Ectodermal cell (in vitro differentiated cells): ENCODE measurements around the gene LRRC59.

Experiments
- H3K27ac ChIP-seq: 2 replicates; pipeline ENCODE4 v1.7.0; 2013; ENCODE audit warnings: mild to moderate bottlenecking, low read depth, low read length; ENCODE audit not compliant: insufficient read depth, poor library complexity, severe bottlenecking
- H3K27me3 ChIP-seq: 2 replicates; pipeline ENCODE4 v1.7.0; 2013; ENCODE audit warnings: mild to moderate bottlenecking, low read length; ENCODE audit not compliant: insufficient read depth, control insufficient read depth, poor library complexity, severe bottlenecking
- H3K36me3 ChIP-seq: one replicate; pipeline ENCODE4 v1.7.0; 2013; ENCODE audit warnings: low read length; ENCODE audit not compliant: control insufficient read depth, insufficient read depth
- H3K4me1 ChIP-seq: one replicate; pipeline ENCODE4 v1.7.0; 2013; ENCODE audit warnings: low read length; ENCODE audit not compliant: control insufficient read depth, insufficient read depth
- H3K4me3 ChIP-seq: 2 replicates; pipeline ENCODE4 v1.7.0; 2013; ENCODE audit warnings: low read depth, low read length, control low read depth; ENCODE audit not compliant: insufficient read depth
- H3K9me3 ChIP-seq: 2 replicates; pipeline ENCODE4 v1.7.0; 2013; ENCODE audit warnings: mild to moderate bottlenecking, low read length, moderate library complexity; ENCODE audit not compliant: control insufficient read depth
- WGBS, 2 experiments: methylation state at CpG; one replicate each; pipeline ENCODE4 v1.1.7; 2013; ENCODE audit warnings: missing lambda C conversion rate in 2 of 2; 5-methylcytosine and 5-hydroxymethylcytosine counted together

LRRC59 gene

GRCh38 chr17:50388728-50389127 is 8.6 kb downstream of the LRRC59 start:
- WGBS, 2 experiments = 95 to 96% methylated on average over 3 of the region's 3 CpGs
- H3K9me3 ChIP-seq = no peaks in the 10 kb centered on the region
- H3K36me3 ChIP-seq = peaks cover 87% of the 10 kb centered on the region

GRCh38 chr17:50386510-50386909 is 10.8 kb downstream of the LRRC59 start:
- 93 to 94% methylated on average over 3 of the region's 3 CpGs for WGBS, 2 experiments
- H3K36me3 ChIP-seq = peaks cover 89% of the 10 kb centered on the region

More at GRCh38 chr17:50388728-50389127, 8.6 kb downstream of the LRRC59 start:
- Histone ChIP-seq H3K4me3 (no peak overlapping the region), H3K27ac (no peak overlapping the region), H3K27me3 (no peaks in the 10 kb centered on the region), H3K4me1 (no peaks in the 10 kb centered on the region)

GRCh38 chr17:50382931-50383330 is 14.4 kb downstream of the LRRC59 start:
- no peaks in the 10 kb centered on the region for H3K4me1 ChIP-seq
- H3K36me3 ChIP-seq = peaks cover 60% of the 10 kb centered on the region
- H3K9me3 ChIP-seq = no peaks in the 10 kb centered on the region
- no peak overlapping the region for H3K4me3 ChIP-seq
- 93 to 96% methylated on average over 12 of the region's 12 CpGs for WGBS, 2 experiments
- H3K27me3 ChIP-seq = no peaks in the 10 kb centered on the region
- no peak overlapping the region for H3K27ac ChIP-seq

More at GRCh38 chr17:50386510-50386909, 10.8 kb downstream of the LRRC59 start:
- Histone ChIP-seq H3K27ac (no peak overlapping the region), H3K9me3 (no peaks in the 10 kb centered on the region), H3K4me1 (no peaks in the 10 kb centered on the region), H3K4me3 (no peak overlapping the region), H3K27me3 (no peaks in the 10 kb centered on the region)

- Histone ChIP-seq H3K36me3 (peaks cover 52% of the 10 kb centered on the region), H3K27ac (no peak overlapping the region), H3K9me3 (no peaks in the 10 kb centered on the region), H3K4me3 (no peak overlapping the region), H3K27me3 (no peaks in the 10 kb centered on the region), H3K4me1 (no peaks in the 10 kb centered on the region)
- 95 to 96% methylated on average over 3 of the region's 3 CpGs for WGBS, 2 experiments
Measured at GRCh38 chr17:50381920-50382319, 15.4 kb downstream of the LRRC59 start.

GRCh38 chr17:50381260-50381815 is 16.0 kb downstream of the LRRC59 start:
- H3K27me3 ChIP-seq = no peaks in the 10 kb centered on the region
- H3K4me1 ChIP-seq = no peaks in the 10 kb centered on the region
- WGBS, 2 experiments = 96 to 97% methylated on average over 7 of the region's 7 CpGs
- H3K4me3 ChIP-seq = no peak overlapping the region
- H3K36me3 ChIP-seq = peaks cover 49% of the 10 kb centered on the region
- H3K27ac ChIP-seq = no peak overlapping the region
- no peaks in the 10 kb centered on the region for H3K9me3 ChIP-seq

- no peak overlapping the region for H3K27ac ChIP-seq
- no peaks in the 10 kb centered on the region for H3K4me1 ChIP-seq
- no peak overlapping the region for H3K4me3 ChIP-seq
- H3K9me3 ChIP-seq = no peaks in the 10 kb centered on the region
- WGBS, 2 experiments = 94 to 96% methylated on average over 13 of the region's 13 CpGs
- no peaks in the 10 kb centered on the region for H3K27me3 ChIP-seq
- peaks cover 47% of the 10 kb centered on the region for H3K36me3 ChIP-seq
Measured at GRCh38 chr17:50380369-50381259, 16.7 kb downstream of the LRRC59 start.

GRCh38 chr17:50379351-50380132 is 17.8 kb downstream of the LRRC59 start:
- H3K27me3 ChIP-seq = no peaks in the 10 kb centered on the region
- 92 to 95% methylated on average over 6 of the region's 6 CpGs for WGBS, 2 experiments
- H3K4me1 ChIP-seq = no peaks in the 10 kb centered on the region
- peaks cover 37% of the 10 kb centered on the region for H3K36me3 ChIP-seq
- H3K4me3 ChIP-seq = no peak overlapping the region
- no peak overlapping the region for H3K27ac ChIP-seq
- H3K9me3 ChIP-seq = no peaks in the 10 kb centered on the region

GRCh38 chr17:50375858-50376538 is 21.3 kb downstream of the LRRC59 start:
- H3K9me3 ChIP-seq = no peaks in the 10 kb centered on the region
- no peaks in the 10 kb centered on the region for H3K27me3 ChIP-seq
- 89 to 98% methylated on average over 4 to 5 of the region's 5 CpGs for WGBS, 2 experiments
- no peak overlapping the region for H3K4me3 ChIP-seq
- H3K36me3 ChIP-seq = peaks cover 10% of the 10 kb centered on the region
- no peaks in the 10 kb centered on the region for H3K4me1 ChIP-seq
- no peak overlapping the region for H3K27ac ChIP-seq

GRCh38 chr17:50373705-50374104 is 23.6 kb downstream of the LRRC59 start:
- WGBS, 2 experiments = 89 to 92% methylated on average over 1 to 2 of the region's 2 CpGs
- peaks cover 20% of the 10 kb centered on the region for H3K36me3 ChIP-seq
- peak overlapping the region; percentile 95 for H3K4me3 ChIP-seq

More at GRCh38 chr17:50373705-50374104, 23.6 kb downstream of the LRRC59 start:
- no peaks in the 10 kb centered on the region for H3K4me1 ChIP-seq
- no peak overlapping the region for H3K27ac ChIP-seq
- H3K9me3 ChIP-seq = no peaks in the 10 kb centered on the region
- no peaks in the 10 kb centered on the region for H3K27me3 ChIP-seq
